DND-41 (cell line): ENCODE results near the gene SCYL2.
"Not testable (repeated sequence)": the region's sequence is repeated elsewhere in the genome, so short reads cannot be mapped to it uniquely, and the experiment has no call there.

Experiments used
- ATAC-seq: fragments of 200-7000 bp; cut with Tn5 transposase; 3 replicates; pipeline ENCODE4 v1.9.1; 2021; ENCODE audit warnings: low read depth; ENCODE audit not compliant: insufficient read depth
- DNase-seq: peaks from one replicate; pipeline ENCODE4 v3.0.0-alpha.2; 2020
- H2AFZ ChIP-seq: 2 replicates; pipeline ENCODE4 v1.6.0; 2012; ENCODE audit warnings: low read depth, low read length
- H3K27ac ChIP-seq: 2 replicates; pipeline ENCODE4 v1.5.1; 2012; ENCODE audit warnings: low read length, inconsistent platforms
- H3K27me3 ChIP-seq: fragments of 200-600 bp; sonication (generic); 2 replicates; pipeline ENCODE4 v1.6.0; 2012; ENCODE audit warnings: low read length, mild to moderate bottlenecking, inconsistent platforms; ENCODE audit not compliant: insufficient read depth, poor library complexity
- H3K36me3 ChIP-seq: 2 replicates; pipeline ENCODE4 v1.5.1; 2012; ENCODE audit warnings: low read length, inconsistent platforms; ENCODE audit not compliant: insufficient read depth
- H3K4me1 ChIP-seq: 2 replicates; pipeline ENCODE4 v1.5.1; 2012; ENCODE audit warnings: mild to moderate bottlenecking, low read length; ENCODE audit not compliant: insufficient read depth
- H3K4me2 ChIP-seq: 2 replicates; pipeline ENCODE4 v1.6.0; 2012; ENCODE audit warnings: mild to moderate bottlenecking, moderate library complexity, low read length, inconsistent platforms; ENCODE audit not compliant: insufficient read depth
- H3K4me3 ChIP-seq, 2 experiments: fragments of 200-600 bp in 1 of 2; shearing (Covaris generic) in 1 of 2; 2 replicates each; pipeline ENCODE4 v1.5.1; 2012 to 2016; ENCODE audit warnings: inconsistent platforms in 2 of 2, low read length in 2 of 2, mild to moderate bottlenecking in 2 of 2, low read depth in 1 of 2, moderate library complexity in 1 of 2
- H3K79me2 ChIP-seq: 2 replicates; pipeline ENCODE4 v1.6.0; 2012; ENCODE audit warnings: low read length, inconsistent platforms; ENCODE audit not compliant: insufficient read depth
- H3K9ac ChIP-seq: 2 replicates; pipeline ENCODE4 v1.6.0; 2012; ENCODE audit warnings: low read depth, mild to moderate bottlenecking, inconsistent platforms, low read length, moderate library complexity
- H3K9me3 ChIP-seq: 2 replicates; pipeline ENCODE4 v1.5.1; 2012; ENCODE audit warnings: low read length, moderate library complexity, mild to moderate bottlenecking, inconsistent platforms; ENCODE audit not compliant: insufficient read depth, severe bottlenecking
- H4K20me1 ChIP-seq: 2 replicates; pipeline ENCODE4 v1.6.0; 2012; ENCODE audit warnings: low read length; ENCODE audit not compliant: insufficient read depth
- EZH2 ChIP-seq: IDR thresholded peaks from 3 replicates; pipeline ENCODE4 v1.6.1; 2012; ENCODE audit warnings: borderline replicate concordance, low read depth, mild to moderate bottlenecking, moderate library complexity, low read length, inconsistent platforms; ENCODE audit not compliant: severe bottlenecking
- TF ChIP-seq, protein P1 (sequence below): IDR thresholded peaks from 2 replicates; pipeline ENCODE4 v1.5.1; 2012; ENCODE audit warnings: borderline replicate concordance, low read length, moderate library complexity, mild to moderate bottlenecking; ENCODE audit not compliant: poor library complexity, severe bottlenecking; ENCODE audit errors: extremely low read depth

SCYL2 gene

DNA sequence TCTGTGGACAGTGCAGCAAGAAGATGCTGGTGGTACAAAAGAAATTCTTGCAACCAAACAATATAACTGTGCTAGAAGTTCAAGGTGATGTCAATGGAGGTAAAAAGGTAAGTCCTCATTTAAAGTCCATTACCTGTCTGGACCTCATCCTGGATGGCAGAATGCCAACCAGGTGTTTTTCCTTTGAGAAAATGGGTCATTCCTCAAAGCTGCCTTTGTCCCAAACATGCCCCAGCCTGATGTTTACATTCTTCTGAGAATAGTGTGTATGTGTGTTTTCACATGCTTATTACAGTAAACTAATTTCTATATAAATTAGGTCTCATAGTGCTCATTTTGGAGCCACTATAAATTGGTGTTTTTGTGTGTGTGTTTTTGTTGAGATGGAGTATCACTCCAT, 41.5 kb upstream of the SCYL2 start:
- ATAC-seq = no peak
- TF ChIP-seq EZH2 = no peak
- TF ChIP-seq, protein P1, sequence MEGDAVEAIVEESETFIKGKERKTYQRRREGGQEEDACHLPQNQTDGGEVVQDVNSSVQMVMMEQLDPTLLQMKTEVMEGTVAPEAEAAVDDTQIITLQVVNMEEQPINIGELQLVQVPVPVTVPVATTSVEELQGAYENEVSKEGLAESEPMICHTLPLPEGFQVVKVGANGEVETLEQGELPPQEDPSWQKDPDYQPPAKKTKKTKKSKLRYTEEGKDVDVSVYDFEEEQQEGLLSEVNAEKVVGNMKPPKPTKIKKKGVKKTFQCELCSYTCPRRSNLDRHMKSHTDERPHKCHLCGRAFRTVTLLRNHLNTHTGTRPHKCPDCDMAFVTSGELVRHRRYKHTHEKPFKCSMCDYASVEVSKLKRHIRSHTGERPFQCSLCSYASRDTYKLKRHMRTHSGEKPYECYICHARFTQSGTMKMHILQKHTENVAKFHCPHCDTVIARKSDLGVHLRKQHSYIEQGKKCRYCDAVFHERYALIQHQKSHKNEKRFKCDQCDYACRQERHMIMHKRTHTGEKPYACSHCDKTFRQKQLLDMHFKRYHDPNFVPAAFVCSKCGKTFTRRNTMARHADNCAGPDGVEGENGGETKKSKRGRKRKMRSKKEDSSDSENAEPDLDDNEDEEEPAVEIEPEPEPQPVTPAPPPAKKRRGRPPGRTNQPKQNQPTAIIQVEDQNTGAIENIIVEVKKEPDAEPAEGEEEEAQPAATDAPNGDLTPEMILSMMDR = no peak
- Histone ChIP-seq H3K4me1 (no peaks in the 10 kb centered on the region), H2AFZ (no peak overlapping the region), H3K27me3 (no peaks in the 10 kb centered on the region), H3K79me2 (no peaks in the 10 kb centered on the region), H3K4me2 (no peak overlapping the region), H4K20me1 (no peaks in the 10 kb centered on the region), H3K9me3 (no peaks in the 10 kb centered on the region), H3K27ac (no peak overlapping the region), H3K4me3 (no peak overlapping the region), H3K36me3 (peaks cover 42% of the 10 kb centered on the region; the same call in 1 of the 2 replicates), H3K9ac (no peak overlapping the region)
- DNase-seq = no peak

DNA sequence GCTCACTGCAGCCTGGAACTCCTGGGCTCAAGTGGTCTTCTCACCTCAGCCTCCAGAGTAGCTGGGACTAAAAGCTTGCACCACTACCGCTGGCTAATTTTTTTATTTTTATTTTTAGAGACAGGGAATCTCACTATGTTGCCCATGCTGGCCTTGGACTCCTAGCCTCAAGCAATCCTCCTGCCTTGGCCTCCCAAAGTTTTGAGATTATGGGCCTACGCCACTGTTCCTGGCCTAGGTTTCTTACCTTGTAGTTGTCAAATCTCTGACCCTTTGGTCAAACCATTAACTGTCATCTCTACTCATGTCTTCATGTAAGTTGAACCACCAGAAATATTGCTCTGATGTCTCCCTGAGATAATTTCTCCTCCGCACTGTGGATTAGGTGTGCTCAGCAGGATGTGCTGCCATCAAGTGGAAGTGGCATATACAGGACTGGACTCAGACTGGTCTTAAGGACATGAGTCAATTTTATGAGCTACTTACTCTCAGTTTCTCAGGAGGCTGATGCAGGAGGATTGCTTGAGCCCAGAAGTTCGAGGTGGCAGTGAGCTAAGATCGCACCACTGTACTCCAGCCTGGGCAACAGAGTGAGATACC, 37.8 kb upstream of the SCYL2 start:
- no peak for DNase-seq
- ATAC-seq = peak; percentile 66
- H4K20me1 ChIP-seq = no peaks in the 10 kb centered on the region
- H3K36me3 ChIP-seq = peaks cover 14% of the 10 kb centered on the region; the same call in 1 of the 2 replicates
- H3K4me2 ChIP-seq = no peak overlapping the region
- no peak overlapping the region for H3K4me3 ChIP-seq
- no peaks in the 10 kb centered on the region for H3K4me1 ChIP-seq
- TF ChIP-seq, protein P1 = peak; percentile 44
- no peak for TF ChIP-seq EZH2
- no peaks in the 10 kb centered on the region for H3K27me3 ChIP-seq
- H3K9ac ChIP-seq = no peak overlapping the region
- no peak overlapping the region for H2AFZ ChIP-seq
- H3K27ac ChIP-seq = no peak overlapping the region
- no peaks in the 10 kb centered on the region for H3K79me2 ChIP-seq
- no peaks in the 10 kb centered on the region for H3K9me3 ChIP-seq

DNA sequence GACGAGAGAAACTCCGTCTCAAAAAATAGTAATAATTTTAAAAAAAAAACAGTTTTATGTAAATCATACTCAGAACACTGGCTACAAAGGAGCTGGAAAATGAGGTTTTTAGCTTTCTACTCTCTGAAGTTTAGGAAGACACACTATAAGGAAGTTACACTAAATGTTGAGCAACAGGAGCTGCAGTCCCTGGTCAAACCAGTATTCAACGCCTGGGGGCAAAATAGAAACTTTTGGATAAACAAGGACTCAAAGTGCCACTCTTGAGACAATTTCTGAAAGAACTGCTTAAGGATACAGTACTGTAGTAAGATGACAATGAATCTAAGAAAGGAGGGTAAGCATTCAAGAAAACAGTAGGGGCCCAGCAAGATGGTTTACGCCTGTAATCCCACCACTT, 37.1 kb upstream of the SCYL2 start:
- H3K27ac ChIP-seq = no peak overlapping the region
- no peak overlapping the region for H2AFZ ChIP-seq

DNA sequence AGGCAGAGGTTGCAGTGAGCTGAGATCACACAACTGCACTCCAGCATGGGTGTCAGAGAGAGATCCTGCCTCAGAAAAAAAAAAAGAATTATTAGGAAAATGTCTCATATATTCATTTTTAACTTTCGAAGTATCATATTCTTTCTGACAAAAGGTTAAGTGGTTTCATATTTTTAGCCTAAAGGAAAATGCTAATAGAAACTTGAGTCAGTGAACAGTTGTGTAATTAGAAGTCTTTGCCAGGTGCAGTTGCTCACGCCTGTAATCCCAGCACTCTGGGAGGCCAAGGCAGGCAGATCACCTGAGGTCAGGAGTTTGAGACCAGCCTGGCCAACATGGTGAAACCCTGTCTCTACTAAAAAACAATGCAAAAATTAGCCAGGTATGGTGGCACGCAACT, 35.1 kb upstream of the SCYL2 start:
- H3K27me3 ChIP-seq, H3K36me3 ChIP-seq, H3K4me3 ChIP-seq, H3K9ac ChIP-seq, H3K27ac ChIP-seq, DNase-seq, H3K4me2 ChIP-seq, H3K4me1 ChIP-seq, H4K20me1 ChIP-seq, H3K79me2 ChIP-seq, ATAC-seq, H2AFZ ChIP-seq, H3K9me3 ChIP-seq: not testable (repeated sequence)

More for the DNA sequence above, 37.1 kb upstream of the SCYL2 start:
- Histone ChIP-seq H3K36me3 (peaks cover 9% of the 10 kb centered on the region; the same call in 1 of the 2 replicates), H4K20me1 (no peaks in the 10 kb centered on the region), H3K79me2 (no peaks in the 10 kb centered on the region), H3K4me3 (no peak overlapping the region), H3K9ac (no peak overlapping the region), H3K27me3 (no peaks in the 10 kb centered on the region), H3K4me1 (no peaks in the 10 kb centered on the region), H3K9me3 (no peaks in the 10 kb centered on the region), H3K4me2 (no peak overlapping the region)
- no peak for DNase-seq
- TF ChIP-seq, protein P1 = no peak
- no peak for TF ChIP-seq EZH2
- ATAC-seq = no peak
